Measurements from ENCODE around the gene PACSIN3. TPM values are rescaled to one million over a fixed set of nuclear protein-coding genes. Genes with fewer than 3 reads are reported as not detected.

PACSIN3 gene
- total and polyA plus RNA-seq, 2 of the 13 experiments (the other 11 are each of a cell fraction or from before 2014, with no cell fraction given): 47.9 to 93.3 TPM

- TF ChIP-seq GABPB1 (CRISPR knock-in tag; IDR thresholded peaks at IDR 0.05): peak; percentile 22; the same call in 1 of the 2 replicates
- TF ChIP-seq DZIP1 (CRISPR knock-in tag; IDR thresholded peaks at IDR 0.05): no peak
- TF ChIP-seq CSRNP1 (CRISPR knock-in tag; IDR thresholded peaks at IDR 0.05): no peak
- no peak for TF ChIP-seq SUZ12 (IDR thresholded peaks at IDR 0.05; ENCODE audit: low read depth, low read length)
- no peak for TF ChIP-seq ZNF530 (CRISPR knock-in tag; IDR thresholded peaks at IDR 0.05; ENCODE audit: low read depth)
- 0 out of 2 replicates have a peak, but pooled peaks have one; percentile 31 for TF ChIP-seq KAT8 (CRISPR knock-in tag; IDR thresholded peaks at IDR 0.05)
- TF ChIP-seq SMAD3 (CRISPR knock-in tag; IDR thresholded peaks at IDR 0.05): no peak
- TF ChIP-seq ZNF589 (CRISPR knock-in tag; conservative IDR thresholded peaks at IDR 0.05): no peak
- no peak for TF ChIP-seq TRAFD1 (CRISPR knock-in tag; IDR thresholded peaks at IDR 0.05; ENCODE audit: borderline replicate concordance)
- TF ChIP-seq ZNF30 (CRISPR knock-in tag; IDR thresholded peaks at IDR 0.05): no peak
- peak; percentile 79; the same call in 1 of the 2 replicates for TF ChIP-seq ZNF770 (CRISPR knock-in tag; IDR thresholded peaks at IDR 0.05)
- no peak for TF ChIP-seq SNAPC5 (CRISPR knock-in tag; IDR thresholded peaks at IDR 0.05; ENCODE audit: borderline replicate concordance)
- no peak for TF ChIP-seq SIN3B (IDR thresholded peaks at IDR 0.05; ENCODE audit: low read length)
- TF ChIP-seq CREB1 (IDR thresholded peaks at IDR 0.05): no peak
- no peak for TF ChIP-seq CREB1 (CRISPR knock-in tag; IDR thresholded peaks at IDR 0.05)
- TF ChIP-seq ZNF343 (CRISPR knock-in tag; IDR thresholded peaks at IDR 0.05): no peak; the same call in 1 of the 2 replicates
- TF ChIP-seq HOXA5 (CRISPR knock-in tag; IDR thresholded peaks at IDR 0.05): no peak; the same call in none of the 2 replicates
- TF ChIP-seq ZFX (CRISPR knock-in tag; IDR thresholded peaks at IDR 0.05; ENCODE audit: low read depth): peak; percentile 68
- no peak for TF ChIP-seq CHCHD3 (CRISPR knock-in tag; IDR thresholded peaks at IDR 0.05)
- TF ChIP-seq ZNF839 (CRISPR knock-in tag; IDR thresholded peaks at IDR 0.05; ENCODE audit: borderline replicate concordance): no peak
- peak; percentile 48 for TF ChIP-seq ZNF883 (CRISPR knock-in tag; IDR thresholded peaks at IDR 0.05; ENCODE audit: not compliant biosample characterization)
Measured at GRCh38 chr11:47185305-47186075, 744 bp downstream of the PACSIN3 start (continued).
